ENCODE results near the gene NR4A2.
A peak's percentile ranks its signal among the peaks of the same experiment; 100 is the strongest.

Gene NR4A2

DNA sequence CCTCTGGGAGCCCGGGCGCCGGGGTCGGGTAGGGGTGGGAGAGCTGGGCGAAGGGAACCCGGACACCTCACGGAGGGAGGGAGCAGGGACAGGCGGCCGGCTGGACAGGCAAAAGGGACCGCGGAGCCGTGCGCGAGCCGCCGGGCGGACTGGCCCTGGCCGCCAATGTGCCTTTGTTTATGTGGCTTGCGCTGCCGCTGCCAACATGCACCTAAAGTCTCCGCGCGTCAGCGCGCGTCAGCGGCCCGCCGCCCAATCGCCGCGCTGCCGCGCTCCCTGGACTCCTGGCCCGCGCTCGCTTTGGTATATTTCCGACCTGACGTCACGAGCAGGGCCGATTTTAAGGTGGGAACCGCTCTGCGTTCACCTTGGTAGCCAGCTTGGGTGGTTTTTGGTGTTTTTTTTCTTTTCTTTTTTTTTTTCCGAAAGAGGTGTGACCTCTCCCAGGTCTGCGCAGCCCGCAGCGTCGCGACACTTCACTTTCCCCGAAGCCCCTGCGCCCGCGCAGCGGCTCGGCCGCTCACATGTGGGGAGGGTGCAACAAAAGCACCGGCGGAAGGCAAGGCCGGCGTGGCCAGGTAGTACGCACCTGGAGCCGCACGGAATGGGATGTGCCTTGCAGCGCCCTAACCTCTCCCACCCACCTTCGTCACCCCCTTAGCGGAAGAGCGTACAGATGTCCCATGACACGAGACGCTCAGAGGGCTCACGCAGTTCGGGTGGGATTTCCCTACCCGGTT is at the start of gene NR4A2:
Gene NR4A2, minus strand, starts transcription at position 188 of the 740 bp plus-strand sequence. CDS start 2,535 bp downstream, outside the sequence.
- DNase-seq (ENCODE audit: low read depth in 1 of 2, low spot score in 1 of 2) = peak; percentile 77

DNA sequence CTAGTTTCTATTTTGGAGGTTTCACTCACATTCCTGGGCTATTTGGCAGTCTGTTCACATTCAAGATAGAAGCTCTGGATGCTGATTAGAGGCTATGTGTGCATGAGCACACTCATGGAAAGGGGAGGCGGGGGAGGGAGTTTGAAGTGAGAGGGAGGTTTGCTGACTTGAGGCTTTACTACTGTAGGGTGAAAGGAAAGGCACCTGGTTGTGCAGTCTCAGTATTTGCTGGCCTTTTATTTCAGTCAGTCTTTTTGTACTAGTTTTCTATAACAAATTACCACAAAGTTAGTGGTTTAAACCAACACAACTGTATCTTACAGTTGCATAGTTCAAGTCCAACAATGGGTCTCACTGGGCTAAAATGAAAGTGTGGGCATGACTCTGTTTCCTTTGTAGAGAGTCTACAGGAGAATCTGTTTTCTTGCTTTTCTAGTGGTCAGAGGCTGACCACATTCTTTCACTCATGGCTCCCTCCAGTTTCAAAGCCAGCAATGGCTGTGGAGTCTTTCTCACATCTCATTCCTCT is 47.7 kb upstream of the NR4A2 start:
- DNase-seq (ENCODE audit: low read depth in 1 of 2, low spot score in 1 of 2) = no peak

DNA sequence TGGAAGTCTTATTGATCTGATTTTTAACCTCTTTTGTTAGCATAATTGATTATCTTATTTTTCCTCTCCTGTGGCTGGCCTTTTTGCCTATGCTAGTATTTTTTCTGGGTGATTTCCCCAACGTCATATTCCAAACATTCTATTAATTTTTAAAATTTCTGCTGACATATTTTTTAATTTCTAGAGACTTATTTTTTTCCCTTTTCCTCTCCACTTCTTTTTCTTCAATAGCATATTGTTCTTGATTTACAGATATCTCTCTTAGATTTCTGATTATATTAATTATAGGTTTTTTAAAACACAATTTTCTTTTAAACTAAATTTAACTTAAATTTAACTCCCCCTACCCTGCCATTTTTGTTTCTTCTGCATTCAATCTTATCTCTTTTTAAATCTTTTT is 47.2 kb upstream of the NR4A2 start:
- no peak for DNase-seq (ENCODE audit: low read depth in 1 of 2, low spot score in 1 of 2)

DNA sequence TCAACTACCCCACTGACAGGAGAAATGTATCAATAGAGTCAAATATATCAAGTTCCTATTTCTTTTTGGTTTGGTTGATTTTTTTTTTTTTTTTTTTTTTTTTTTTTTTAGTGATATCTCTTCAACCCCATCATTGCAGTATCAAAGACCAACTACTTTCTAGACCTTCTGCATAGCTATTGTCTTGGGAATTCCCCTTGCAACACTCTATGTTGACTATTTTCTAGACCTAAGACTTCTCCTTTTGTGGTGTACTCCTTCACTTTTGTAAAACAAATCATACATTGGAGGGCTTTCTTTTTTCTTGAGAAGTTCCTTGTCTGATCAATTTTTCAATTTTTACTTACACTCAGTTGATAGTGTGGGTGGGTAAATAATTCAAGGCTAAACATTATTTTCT is 46.5 kb upstream of the NR4A2 start:
- DNase-seq (ENCODE audit: low read depth in 1 of 2, low spot score in 1 of 2) = no peak

DNA sequence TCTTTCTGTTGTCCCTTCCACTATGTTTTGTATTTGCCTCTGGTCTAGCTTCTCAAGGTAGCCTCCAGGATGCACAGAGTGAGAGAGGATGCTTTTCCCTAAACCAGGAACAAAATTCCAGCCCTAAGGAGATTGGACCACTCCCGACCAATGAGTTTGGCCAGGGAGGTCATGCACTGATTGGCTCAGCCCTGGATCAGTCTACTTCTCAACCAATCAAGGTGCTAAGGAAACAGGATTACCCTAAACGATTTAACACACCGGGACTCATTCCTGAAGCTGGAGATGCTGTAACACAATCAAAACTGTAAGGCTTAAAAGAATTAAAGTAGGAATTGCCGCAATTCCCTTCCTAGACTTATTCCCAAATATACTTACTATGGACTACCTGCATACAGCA is 34.2 kb upstream of the NR4A2 start:
- DNase-seq (ENCODE audit: low read depth in 1 of 2, low spot score in 1 of 2) = no peak

DNA sequence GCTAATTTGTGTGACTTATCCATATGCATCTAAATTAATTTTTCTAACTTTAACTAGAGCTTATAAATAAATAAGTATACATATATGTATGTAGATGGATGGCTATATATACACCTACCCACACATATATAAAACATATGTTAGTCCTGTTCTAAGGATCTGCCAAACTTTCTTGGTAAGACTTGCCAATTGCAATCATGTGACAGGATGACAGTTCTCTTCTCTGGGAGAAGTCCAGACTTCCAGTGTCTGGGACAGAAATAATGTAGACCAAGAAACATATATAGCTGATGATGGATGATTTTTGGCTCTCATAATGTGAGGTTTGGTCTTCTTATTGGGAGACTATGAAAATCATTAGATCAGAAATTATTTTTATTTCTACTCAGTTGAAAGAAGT is 30.6 kb upstream of the NR4A2 start:
- DNase-seq (ENCODE audit: low read depth in 1 of 2, low spot score in 1 of 2) = no peak

DNA sequence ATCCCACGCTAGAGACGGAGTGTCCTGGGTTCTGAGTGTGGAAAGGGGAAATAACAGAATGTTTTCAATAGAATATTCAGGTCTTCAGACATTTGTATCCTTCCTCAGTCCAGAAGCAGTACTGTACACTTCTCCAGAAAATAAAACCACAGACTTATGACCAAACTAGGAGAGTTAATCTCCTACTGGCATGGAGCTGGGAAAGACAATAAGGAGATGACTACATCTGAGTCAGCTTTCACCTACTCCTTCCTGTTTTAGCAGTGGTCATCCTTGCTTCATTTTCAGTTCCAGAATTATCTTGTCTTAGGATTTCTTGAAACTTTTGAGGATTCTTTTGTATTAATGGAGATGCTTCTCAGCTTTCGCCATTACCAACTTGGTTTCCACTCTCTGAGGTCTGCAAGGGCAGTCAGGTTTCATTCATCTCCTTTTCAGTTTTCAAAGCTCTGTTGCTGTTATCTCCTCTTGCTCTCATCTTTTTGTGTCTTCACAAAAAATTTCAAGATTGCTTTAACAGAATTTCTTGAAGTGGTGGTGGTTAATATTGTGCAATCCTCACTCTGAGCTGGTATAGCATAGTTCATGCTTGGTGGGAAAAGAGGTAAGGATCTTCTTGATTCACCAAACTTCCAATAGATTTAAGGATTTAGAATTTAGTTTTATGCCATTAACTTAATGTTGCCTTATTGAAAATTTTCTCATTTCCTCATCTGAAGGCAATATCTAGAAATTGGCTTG is 23.7 kb upstream of the NR4A2 start:
- no peak for DNase-seq (ENCODE audit: low read depth in 1 of 2, low spot score in 1 of 2)

DNA sequence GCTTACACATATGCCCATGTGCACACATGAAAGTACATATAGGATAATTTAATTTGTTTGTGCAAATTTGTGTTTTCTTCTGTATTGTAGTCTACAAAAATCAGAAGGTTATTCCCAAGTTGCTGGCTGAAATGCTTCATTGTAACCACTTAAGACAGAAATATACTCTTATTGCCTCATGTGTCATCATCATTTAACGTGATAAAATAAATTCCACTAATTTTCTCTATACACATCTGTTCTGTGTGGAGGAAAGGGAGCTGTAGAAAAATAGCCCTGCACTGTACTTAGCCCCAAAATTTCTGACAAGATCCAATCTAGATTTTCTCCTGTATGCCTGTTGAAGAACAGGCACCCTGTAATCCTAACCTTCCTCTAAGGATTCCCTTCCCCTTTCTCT is 20.4 kb upstream of the NR4A2 start:
- DNase-seq (ENCODE audit: low read depth in 1 of 2, low spot score in 1 of 2) = no peak

DNA sequence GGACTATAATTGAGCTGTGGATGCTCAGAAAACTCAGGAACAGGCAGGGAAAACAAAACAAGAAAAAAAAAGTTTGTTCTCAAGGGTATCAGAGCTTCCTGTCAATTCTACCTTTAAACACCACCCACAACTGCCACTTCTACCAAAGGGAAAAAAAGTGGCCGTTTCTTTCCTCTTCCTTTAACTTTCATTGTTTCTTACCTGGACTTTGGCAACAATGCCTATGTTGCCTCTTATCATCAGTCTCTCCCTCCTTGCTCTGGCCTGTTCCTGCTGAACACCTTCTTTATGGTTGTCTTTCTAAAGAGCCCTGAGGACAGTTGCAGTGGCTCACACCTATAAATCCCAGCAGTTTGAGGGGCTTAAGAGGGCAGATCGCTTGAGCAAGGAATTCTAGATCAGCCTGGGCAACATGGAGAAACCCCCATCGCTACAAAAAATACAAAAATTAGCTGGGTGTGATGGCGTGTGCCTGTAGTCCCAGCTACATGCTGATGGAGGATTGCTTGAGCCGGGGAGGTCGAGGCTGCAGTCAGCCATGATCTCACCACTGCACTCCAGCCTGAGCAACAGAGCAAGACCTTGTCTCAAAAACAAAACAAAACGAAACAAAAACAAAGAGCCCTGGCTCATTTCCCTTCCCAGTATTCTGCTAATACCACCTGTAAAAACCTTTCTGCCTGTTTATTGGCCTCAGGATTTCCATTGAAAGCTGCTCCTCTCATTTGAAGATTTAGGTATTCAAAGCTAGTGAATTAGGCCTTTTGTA is 18.0 kb upstream of the NR4A2 start:
- DNase-seq (ENCODE audit: low read depth in 1 of 2, low spot score in 1 of 2) = no peak

DNA sequence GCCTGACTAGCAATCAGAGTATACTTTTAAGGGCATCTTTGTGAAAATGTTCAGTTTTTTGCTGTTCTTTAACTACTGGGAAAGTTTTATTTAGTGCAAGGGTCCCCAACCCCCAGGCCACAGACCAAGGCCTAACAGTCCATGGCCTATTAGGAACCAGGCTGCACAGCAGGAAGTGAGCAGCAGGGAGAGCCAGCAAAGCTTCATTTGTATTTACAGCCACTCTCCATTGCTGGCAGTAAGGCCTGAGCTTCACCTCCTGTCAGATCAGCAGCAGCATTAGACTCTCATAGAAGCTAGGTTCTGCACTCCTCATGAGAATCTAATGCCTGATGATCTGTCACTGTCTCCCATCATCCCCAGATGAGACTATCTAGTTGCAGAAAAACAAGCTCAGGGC is 17.1 kb upstream of the NR4A2 start:
- DNase-seq (ENCODE audit: low read depth in 1 of 2, low spot score in 1 of 2) = no peak

DNA sequence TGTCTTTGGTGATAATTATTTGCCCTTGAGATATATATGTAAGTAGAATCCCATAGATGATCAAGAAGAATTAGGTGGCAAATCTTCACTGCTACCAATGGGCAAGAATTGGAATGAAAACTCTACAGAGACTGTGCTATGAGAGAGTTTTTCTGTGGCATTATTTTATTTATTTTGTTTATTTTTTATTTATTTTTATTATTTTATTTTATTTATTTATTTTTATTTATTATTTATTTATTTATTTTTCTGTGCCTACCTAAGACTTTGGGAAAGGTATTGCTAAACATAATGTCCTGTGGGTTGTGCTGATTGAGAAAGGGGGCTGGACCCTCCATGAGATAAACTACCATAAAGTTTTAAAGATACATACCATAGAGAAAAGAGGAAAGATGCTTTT is 16.6 kb upstream of the NR4A2 start:
- no peak for DNase-seq (ENCODE audit: low read depth in 1 of 2, low spot score in 1 of 2)

DNA sequence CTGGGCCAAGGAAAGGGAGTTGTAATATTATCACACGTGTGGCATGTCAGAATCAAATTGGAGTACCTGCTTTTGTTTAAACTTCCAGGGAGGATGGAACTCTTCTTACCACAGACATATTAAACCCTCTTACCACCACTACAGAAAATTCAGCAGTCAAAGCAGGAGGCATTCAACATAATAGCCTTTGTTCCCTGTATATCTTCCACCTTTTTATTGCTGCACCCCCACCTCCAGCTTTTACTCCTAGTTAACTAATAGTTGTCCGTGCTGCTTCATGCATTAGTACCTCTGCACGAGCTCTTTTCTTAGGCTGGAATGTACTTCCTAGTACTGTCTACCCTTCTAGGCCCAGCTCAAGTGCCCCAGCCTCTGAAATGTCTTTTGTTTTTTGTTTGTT is 14.9 kb upstream of the NR4A2 start:
- no peak for DNase-seq (ENCODE audit: low read depth in 1 of 2, low spot score in 1 of 2)

DNA sequence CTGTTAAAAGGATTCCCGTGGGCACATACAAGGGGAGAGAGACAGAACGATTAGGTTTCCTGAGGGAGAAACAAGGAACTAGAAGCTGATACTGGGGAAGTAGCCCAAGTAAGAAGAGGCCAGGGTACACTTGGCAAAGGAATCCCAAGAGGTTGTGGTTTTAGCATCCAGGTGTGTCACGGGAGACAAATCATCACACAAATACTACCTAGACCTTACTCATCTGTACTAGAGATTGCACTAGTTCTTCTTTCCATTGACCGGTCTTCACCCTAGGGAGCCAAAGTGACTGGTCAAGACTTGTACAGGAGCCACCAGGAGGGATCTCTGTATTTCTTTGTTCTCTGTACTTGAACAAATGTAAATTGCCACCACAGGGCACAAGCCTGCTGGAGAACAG is 14.2 kb upstream of the NR4A2 start:
- DNase-seq (ENCODE audit: low read depth in 1 of 2, low spot score in 1 of 2) = no peak

DNA sequence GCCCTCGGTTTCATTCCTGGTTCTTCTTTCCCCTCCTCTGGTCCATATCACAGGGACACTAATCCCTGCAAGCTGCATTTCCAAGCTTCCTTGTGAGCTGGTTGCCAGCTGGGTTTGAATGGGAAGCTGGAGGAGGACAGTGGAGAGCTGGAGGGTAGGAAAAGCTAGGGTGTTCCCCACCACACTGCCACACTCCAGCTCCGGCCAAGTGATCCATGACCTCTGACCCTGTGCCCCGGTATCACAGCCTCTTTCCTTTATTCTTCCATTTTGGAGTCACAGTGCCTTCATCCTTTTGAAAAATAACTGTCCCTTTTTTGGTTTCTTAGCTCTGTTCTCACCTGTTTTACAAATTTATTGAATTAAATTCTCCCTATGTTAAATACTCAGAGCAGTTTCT is 13.1 kb upstream of the NR4A2 start:
- DNase-seq (ENCODE audit: low read depth in 1 of 2, low spot score in 1 of 2) = no peak

DNA sequence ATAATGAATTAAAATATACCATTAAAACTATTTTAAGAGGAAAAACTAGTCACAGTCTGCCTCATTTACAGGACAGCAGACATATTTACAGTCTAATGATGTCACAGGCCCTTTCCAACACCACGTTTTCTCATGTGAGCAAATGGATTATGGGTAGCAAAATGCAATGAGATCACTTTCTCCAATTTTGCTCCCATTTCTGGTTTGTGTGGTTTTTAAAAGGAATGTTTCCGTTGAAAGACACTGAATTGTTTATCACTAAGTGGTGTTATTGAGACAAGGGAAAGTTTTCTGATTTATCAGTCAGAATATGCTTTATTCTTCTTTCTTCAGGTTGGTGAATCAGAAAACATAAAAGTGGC is 11.4 kb upstream of the NR4A2 start:
- no peak for DNase-seq (ENCODE audit: low read depth in 1 of 2, low spot score in 1 of 2)

DNA sequence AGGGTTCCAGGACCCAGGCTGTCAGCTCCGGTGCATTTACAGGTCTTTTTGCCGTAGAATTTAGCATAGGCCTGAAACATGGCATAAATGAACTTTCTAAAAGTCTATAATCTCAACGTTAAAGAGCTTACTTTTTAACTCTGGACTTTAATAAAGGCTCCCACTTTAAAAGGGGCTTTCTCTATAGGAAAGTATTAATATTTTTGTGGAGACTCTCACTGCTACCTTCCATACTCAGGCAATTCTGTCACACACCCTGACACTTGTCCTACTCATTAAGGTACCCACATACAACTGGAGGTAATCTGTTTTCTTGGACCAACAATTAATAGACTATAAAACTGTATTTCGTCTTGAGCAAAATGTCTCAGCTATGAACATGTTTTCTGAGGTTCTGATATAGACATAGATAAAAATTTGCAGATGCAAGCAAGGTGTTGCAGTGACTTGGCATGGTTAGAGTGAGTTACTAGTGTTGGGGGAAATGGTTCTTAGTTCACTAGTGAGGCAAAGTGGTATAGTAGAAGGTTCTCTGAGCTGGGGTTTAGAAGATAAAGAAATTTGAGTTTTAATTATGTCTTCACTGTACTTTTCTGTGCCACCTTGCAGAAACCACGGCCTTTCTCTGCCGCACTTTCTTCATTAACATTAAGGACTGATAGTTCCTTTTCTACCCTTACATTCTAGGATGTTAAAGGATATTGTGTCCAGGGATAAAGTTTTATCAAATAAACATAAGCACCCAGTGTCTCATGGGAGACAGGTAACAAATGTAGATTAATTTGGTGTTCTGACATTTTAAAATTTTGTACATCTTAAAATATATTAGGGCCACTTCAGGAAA is 10.8 kb upstream of the NR4A2 start:
- no peak for DNase-seq (ENCODE audit: low read depth in 1 of 2, low spot score in 1 of 2)

DNA sequence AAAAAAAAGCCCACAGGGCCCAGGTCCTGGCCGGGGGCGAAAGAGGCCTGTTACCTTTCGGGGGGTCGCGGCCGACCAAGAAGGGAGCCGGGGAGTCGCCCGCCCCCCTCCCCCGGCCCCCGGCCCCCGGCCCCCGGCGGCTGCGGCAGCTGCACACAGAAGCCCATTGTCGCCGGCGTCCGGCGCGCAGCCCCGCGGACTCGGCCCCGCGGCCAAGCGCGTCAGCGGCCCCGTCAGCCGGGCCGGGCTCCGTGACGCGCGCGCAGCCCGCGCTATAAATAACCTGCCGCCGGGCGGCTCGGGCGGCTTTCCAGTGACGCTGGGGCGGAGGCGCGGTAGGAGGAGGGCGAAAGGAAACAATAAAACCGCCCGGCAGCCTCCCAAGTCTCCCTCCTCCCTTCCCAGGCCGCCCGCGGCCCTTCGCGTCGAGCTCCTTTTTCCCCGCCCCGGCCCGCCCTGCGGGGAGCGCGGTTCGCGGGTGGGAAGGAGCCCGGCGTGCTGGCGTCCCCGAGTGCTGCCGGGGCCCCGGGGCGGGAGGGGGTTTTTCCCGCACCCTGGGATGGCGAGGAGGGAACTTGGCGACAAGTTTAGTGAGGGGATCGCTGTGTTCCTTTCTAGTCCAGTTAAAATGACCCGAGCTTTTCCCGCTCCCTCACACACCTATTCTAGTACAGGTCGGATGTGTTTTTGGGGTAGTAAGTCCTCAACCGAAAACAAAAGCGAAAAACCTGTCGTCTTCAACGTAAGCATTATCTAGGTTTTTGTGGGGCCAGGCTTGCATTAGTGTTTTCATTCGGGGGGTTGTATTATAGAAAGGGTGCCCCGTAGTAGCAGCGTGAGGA is 10.0 kb upstream of the NR4A2 start:
- peak; percentile 72 to 80 for DNase-seq (ENCODE audit: low read depth in 1 of 2, low spot score in 1 of 2)

DNA sequence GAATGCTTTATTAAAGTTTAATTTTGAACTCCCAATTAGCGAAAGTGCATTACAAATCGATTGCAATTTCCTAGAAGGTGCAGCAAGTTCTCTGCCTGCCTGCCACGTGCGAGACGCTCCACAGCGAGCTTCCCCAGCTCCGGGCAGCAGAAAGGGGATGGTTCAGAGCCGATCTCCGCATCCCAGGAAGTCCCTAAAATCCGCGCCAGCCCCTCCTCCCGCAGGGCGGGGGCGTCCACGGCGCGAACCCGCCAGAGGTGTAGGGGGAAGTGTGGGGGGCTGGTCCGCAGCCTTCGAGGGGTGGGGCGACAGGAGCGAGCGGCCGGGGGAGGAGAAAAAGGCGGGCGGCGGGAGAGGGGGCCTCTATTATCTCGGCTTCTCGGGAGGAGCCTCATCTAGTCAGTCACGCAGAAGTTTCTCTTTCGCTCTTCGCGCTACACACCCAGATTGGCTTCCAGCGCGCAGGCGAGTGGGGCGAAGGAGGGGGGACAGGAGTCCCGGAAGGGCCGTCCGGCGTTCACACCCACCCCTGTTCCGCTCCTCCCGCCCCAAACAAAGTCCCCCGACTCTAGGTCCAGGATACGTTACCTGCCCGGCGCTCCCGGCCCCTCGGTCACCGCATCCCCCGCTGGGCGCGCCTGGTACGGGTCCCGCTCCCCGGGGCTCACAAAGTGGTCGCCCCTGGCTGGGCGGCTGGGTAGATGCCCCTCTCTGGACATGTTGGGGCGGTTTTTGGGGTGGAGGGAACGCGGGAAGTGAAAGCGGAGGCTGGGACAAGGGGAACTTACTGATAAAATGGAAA is 9.1 kb upstream of the NR4A2 start:
- DNase-seq (ENCODE audit: low read depth in 1 of 2, low spot score in 1 of 2) = peak; percentile 70 to 81

DNA sequence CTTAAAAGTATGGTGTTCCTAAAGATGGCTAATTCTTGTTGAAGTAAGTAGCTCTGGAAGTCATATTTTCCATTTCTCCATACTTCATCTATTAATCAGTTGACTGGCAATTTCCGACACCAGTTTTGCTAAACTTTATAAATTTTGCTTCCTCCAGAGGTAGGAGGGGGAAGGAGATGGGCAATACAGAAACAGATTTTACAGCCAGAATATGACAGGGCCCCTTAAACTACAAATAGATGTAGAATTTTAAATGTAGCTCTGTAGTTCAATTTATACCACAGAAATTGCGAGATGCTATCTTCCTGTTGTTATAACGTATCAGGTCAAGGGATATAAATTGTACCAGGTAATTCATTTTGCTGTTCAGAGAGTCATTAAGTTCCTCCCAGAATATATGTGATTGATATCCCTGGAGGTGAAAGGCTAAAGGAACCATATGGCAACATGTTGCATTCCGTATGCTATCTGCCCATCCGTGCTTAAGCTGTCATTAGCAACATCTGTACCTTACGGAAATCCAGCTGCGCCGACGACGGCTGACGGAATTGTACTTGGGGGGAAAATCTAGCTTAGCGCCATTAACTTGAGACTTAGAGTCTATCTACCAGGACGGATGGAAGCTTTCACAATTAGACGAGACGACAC is 8.4 kb upstream of the NR4A2 start:
- no peak for DNase-seq (ENCODE audit: low read depth in 1 of 2, low spot score in 1 of 2)

Measured in stimulated activated CD4-positive, alpha-beta T cell treated with anti-CD3 and anti-CD28 coated beads, Interleukin-15, amount 100 ng/mL, for 1 hour (primary cell).